Activated naive CD8-positive, alpha-beta T cell treated with anti-CD3 and anti-CD28 coated beads for 36 hours (primary cell): Measurements from ENCODE around the gene PLA2G3. TPM values are rescaled to one million over a fixed set of nuclear protein-coding genes. Genes with fewer than 3 reads are reported as not detected.

Experiments
- total RNA-seq, 2 experiments: library from RNA; stranded (reverse); gene quantifications; one replicate each; pipeline ENCODE4 v1.2.3, GENCODE V29; 2021

The PLA2G3 gene
- total RNA-seq, 2 experiments from 2014 or later = not detected

Other genes with a start within 250 kb of the PLA2G3 start
- gene MORC2, start 171.7 kb downstream of the PLA2G3 start, total RNA-seq = 10 to 100 TPM; 24.9 to 25.7 TPM
- gene TUG1, start 171.2 kb downstream of the PLA2G3 start, total RNA-seq = 10 to 100 TPM; 45.6 to 47.4 TPM
- 10 to 100 TPM; 19.2 to 19.8 TPM for gene SMTN, start 59.2 kb downstream of the PLA2G3 start, total RNA-seq
- 1 to 10 TPM; 6.4 to 7.8 TPM for gene SELENOM, start 32.9 kb downstream of the PLA2G3 start, total RNA-seq
- gene INPP5J, start 17.5 kb downstream of the PLA2G3 start, total RNA-seq = under 1 TPM; 0.23 to 0.44 TPM
- gene RNF185, start 19.7 kb upstream of the PLA2G3 start, total RNA-seq = 10 to 100 TPM; 20.5 to 21.3 TPM
- 10 to 100 TPM; 28.9 to 30.1 TPM for gene LIMK2, start 71.8 kb upstream of the PLA2G3 start, total RNA-seq
- gene PIK3IP1, start 152.0 kb upstream of the PLA2G3 start, total RNA-seq = 10 to 100 TPM; 10.7 to 11.3 TPM
- gene PATZ1, start 205.8 kb upstream of the PLA2G3 start, total RNA-seq = 10 to 100 TPM; 35.3 to 36.3 TPM